ENCODE results near the gene POLD4. TPM values are rescaled to one million over a fixed set of nuclear protein-coding genes. Genes with fewer than 3 reads are reported as not detected.

POLD4 gene
- total RNA-seq, 2 donors from 2014 or later: 82.1 to 103 TPM

GRCh38 chr11:67396587-67397389, 43.4 kb upstream of the POLD4 start:
- H3K36me3 ChIP-seq (replicated peaks in 1 of 2; ENCODE audit: insufficient read depth in 1 of 2, low read depth in 2 of 2): peaks cover 8 to 13% of the 10 kb centered on the region in 2 donors
- no peak overlapping the region for H3K4me3 ChIP-seq
- H3K9me3 ChIP-seq: no peaks in the 10 kb centered on the region
- DNase-seq: no peak
- TF ChIP-seq CTCF (IDR thresholded peaks at IDR 0.05): no peak
- TF ChIP-seq POLR2A (IDR thresholded peaks at IDR 0.05): no peak
- intact Hi-C loops (cut with DNase I): no loop called here
- peaks cover 34% of the 10 kb centered on the region for H3K4me1 ChIP-seq
- no peak overlapping the region for H3K27ac ChIP-seq
- no peak for ATAC-seq
- WGBS, 2 donors: 54 to 66% methylated on average over 12 to 13 of the region's 13 CpGs
- H3K27me3 ChIP-seq: no peaks in the 10 kb centered on the region

- Histone ChIP-seq H3K4me3 (no peak overlapping the region), H3K4me1 (peaks cover 36% of the 10 kb centered on the region), H3K27me3 (no peaks in the 10 kb centered on the region), H3K36me3 (replicated peaks in 1 of 2; ENCODE audit: insufficient read depth in 1 of 2, low read depth in 2 of 2) (peaks cover 8 to 13% of the 10 kb centered on the region in 2 donors), H3K27ac (no peak overlapping the region), H3K9me3 (no peaks in the 10 kb centered on the region)
- no peak for ATAC-seq
- intact Hi-C loops (cut with DNase I): no loop called here
- 92 to 98% methylated on average over 6 to 7 of the region's 7 CpGs for WGBS, 2 donors
- DNase-seq: no peak
- no peak for TF ChIP-seq CTCF (IDR thresholded peaks at IDR 0.05)
- no peak for TF ChIP-seq POLR2A (IDR thresholded peaks at IDR 0.05)
Observed at GRCh38 chr11:67396259-67396581, 42.9 kb upstream of the POLD4 start.

- no peak for DNase-seq
- peaks cover 8 to 13% of the 10 kb centered on the region in 2 donors for H3K36me3 ChIP-seq (replicated peaks in 1 of 2; ENCODE audit: insufficient read depth in 1 of 2, low read depth in 2 of 2)
- intact Hi-C loops (cut with DNase I): no loop called here
- no peak overlapping the region for H3K4me3 ChIP-seq
- no peaks in the 10 kb centered on the region for H3K27me3 ChIP-seq
- no peak overlapping the region for H3K27ac ChIP-seq
- 92 to 93% methylated on average over 9 to 18 of the region's 19 CpGs for WGBS, 2 donors
- no peaks in the 10 kb centered on the region for H3K9me3 ChIP-seq
- TF ChIP-seq CTCF (IDR thresholded peaks at IDR 0.05): no peak
- no peak for TF ChIP-seq POLR2A (IDR thresholded peaks at IDR 0.05)
- H3K4me1 ChIP-seq: peaks cover 36% of the 10 kb centered on the region
- no peak for ATAC-seq
Observed at GRCh38 chr11:67395555-67396258, 42.4 kb upstream of the POLD4 start.

GRCh38 chr11:67393990-67394389, 40.6 kb upstream of the POLD4 start:
- Histone ChIP-seq H3K9me3 (no peaks in the 10 kb centered on the region), H3K36me3 (replicated peaks in 1 of 2; ENCODE audit: insufficient read depth in 1 of 2, low read depth in 2 of 2) (peaks cover 8 to 9% of the 10 kb centered on the region in 2 donors), H3K4me1 (peaks cover 23% of the 10 kb centered on the region), H3K27ac (no peak overlapping the region), H3K27me3 (no peaks in the 10 kb centered on the region), H3K4me3 (no peak overlapping the region)
- TF ChIP-seq POLR2A (IDR thresholded peaks at IDR 0.05) (no peak), CTCF (IDR thresholded peaks at IDR 0.05) (no peak)
- WGBS, 2 donors: 37 to 54% methylated on average over 5 of the region's 5 CpGs
- ATAC-seq: no peak
- intact Hi-C loops (cut with DNase I): no loop called here
- no peak for DNase-seq
